H1 (cell line): ENCODE results near the gene NBPF1. TPM values are rescaled to one million over a fixed set of nuclear protein-coding genes. Genes with fewer than 3 reads are reported as not detected.
"Not testable (repeated sequence)": the region's sequence is repeated elsewhere in the genome, so short reads cannot be mapped to it uniquely, and the experiment has no call there.

ENCODE experiments used
- CTCF ChIA-PET: fragments of 300-600 bp; sonication (Branson Sonifier 250); formaldehyde crosslinking; loops from one replicate; lab custom pipeline; 2021; ENCODE audit not compliant: partially characterized antibody; lab: Charles Lee
- POLR2A ChIA-PET: fragments of 300-600 bp; sonication (Branson Sonifier 250); formaldehyde crosslinking; loops from one replicate; lab custom pipeline; 2021; ENCODE audit warnings: inconsistent platforms; ENCODE audit not compliant: partially characterized antibody; lab: Charles Lee
- DNase-seq, 2 experiments: peaks; one replicate each; pipeline versions ENCODE4 v3.0.0 to v3.0.0-alpha.2; 2010 to 2022; ENCODE audit warnings: low spot score in 2 of 2, low read depth in 1 of 2, mixed read lengths in 1 of 2
- FAIRE-seq: peaks from 2 replicates; lab custom pipeline; 2011; peaks lifted over from hg19 to GRCh38; lab: Jason Lieb, UNC
- H2AFZ ChIP-seq: 2 replicates; pipeline ENCODE4 v1.8.1; 2012; ENCODE audit warnings: low read length, inconsistent platforms
- H2AK5ac ChIP-seq: 2 replicates; pipeline ENCODE4 v1.6.1; 2013; ENCODE audit warnings: low read depth, low read length
- H2BK120ac ChIP-seq: replicated peaks from 2 replicates; pipeline ENCODE3; 2013; ENCODE audit warnings: low read depth, low read length, inconsistent platforms
- H2BK12ac ChIP-seq: 2 replicates; pipeline ENCODE4 v1.6.1; 2013; ENCODE audit warnings: low read depth, low read length
- H2BK15ac ChIP-seq: 2 replicates; pipeline ENCODE4 v1.6.1; 2013; ENCODE audit warnings: low read length
- H2BK20ac ChIP-seq: 2 replicates; pipeline ENCODE4 v1.6.1; 2013; ENCODE audit warnings: low read length
- H2BK5ac ChIP-seq: 2 replicates; pipeline ENCODE4 v1.6.1; 2013; ENCODE audit warnings: low read depth, low read length
- H3K14ac ChIP-seq: 2 replicates; pipeline ENCODE4 v1.6.1; 2013; ENCODE audit warnings: inconsistent platforms; ENCODE audit not compliant: insufficient read length
- H3K18ac ChIP-seq: 2 replicates; pipeline ENCODE4 v1.6.1; 2013; ENCODE audit warnings: low read length; ENCODE audit errors: extremely low read depth
- H3K23ac ChIP-seq: 2 replicates; pipeline ENCODE4 v1.6.1; 2013; ENCODE audit warnings: inconsistent platforms; ENCODE audit not compliant: insufficient read length
- H3K23me2 ChIP-seq: 2 replicates; pipeline ENCODE4 v1.6.1; 2013; ENCODE audit warnings: low read depth, low read length
- H3K27ac ChIP-seq: 2 replicates; pipeline ENCODE4 v1.6.1; 2011; ENCODE audit warnings: low read depth, low read length, inconsistent platforms
- H3K27me3 ChIP-seq, 4 experiments: replicated peaks in 1 of 4; 1 replicate in 1 of 4; 2 replicates in 3 of 4; pipeline versions ENCODE4 v1.6.1 to v1.8.1; 2011 to 2013; ENCODE audit warnings: low read length in 3 of 4, mild to moderate bottlenecking in 3 of 4, inconsistent platforms in 2 of 4, mixed read lengths in 2 of 4, moderate library complexity in 1 of 4; ENCODE audit not compliant: control insufficient read depth in 3 of 4, insufficient read depth in 3 of 4; ENCODE audit errors: extremely low read depth in 1 of 4
- H3K36me3 ChIP-seq, 4 experiments: 2 replicates each; pipeline versions ENCODE4 v1.6.1 to v1.8.1; 2011 to 2013; ENCODE audit warnings: mild to moderate bottlenecking in 4 of 4, low read length in 3 of 4, moderate library complexity in 2 of 4, control low read depth in 1 of 4, inconsistent platforms in 1 of 4; ENCODE audit not compliant: insufficient read depth in 4 of 4, control insufficient read depth in 2 of 4
- H3K4ac ChIP-seq: replicated peaks from 2 replicates; pipeline ENCODE3; 2013; ENCODE audit warnings: low read length, low read depth, mixed read lengths, inconsistent platforms; ENCODE audit not compliant: insufficient read length
- H3K4me1 ChIP-seq, 4 experiments: replicated peaks in 1 of 4; 1 replicate in 1 of 4; 2 replicates in 3 of 4; pipeline versions ENCODE4 v1.6.1 to v1.8.1; 2011 to 2013; ENCODE audit warnings: low read length in 3 of 4, inconsistent platforms in 2 of 4, mixed read lengths in 1 of 4; ENCODE audit not compliant: insufficient read depth in 4 of 4, control insufficient read depth in 3 of 4
- H3K4me2 ChIP-seq, 2 experiments: 2 replicates each; pipeline versions ENCODE4 v1.6.1 to v1.8.1; 2011 to 2013; ENCODE audit warnings: low read depth in 2 of 2, low read length in 2 of 2, control low read depth in 1 of 2, inconsistent platforms in 1 of 2, mild to moderate bottlenecking in 1 of 2; ENCODE audit not compliant: insufficient read depth in 1 of 2
- H3K4me3 ChIP-seq, 4 experiments: fragments of 200-600, 300-600 bp in 1 of 4; sonication (generic), shearing (Covaris generic), sonication (Bioruptor Twin) in 1 of 4; 2 replicates each; pipeline versions ENCODE4 v1.5.1 to v1.8.1; 2011 to 2016; ENCODE audit warnings: low read length in 4 of 4, low read depth in 3 of 4, control low read depth in 2 of 4, inconsistent platforms in 2 of 4, mild to moderate bottlenecking in 2 of 4, mixed read lengths in 1 of 4, moderate library complexity in 1 of 4; ENCODE audit not compliant: insufficient read depth in 2 of 4; ENCODE audit errors: extremely low read depth in 1 of 4
- H3K56ac ChIP-seq: replicated peaks from 2 replicates; pipeline ENCODE3; 2013; ENCODE audit warnings: low read depth, mild to moderate bottlenecking, mixed read lengths, low read length, inconsistent platforms; ENCODE audit not compliant: insufficient read length
- H3K79me1 ChIP-seq: 2 replicates; pipeline ENCODE4 v1.6.1; 2013; ENCODE audit warnings: low read depth, low read length, control low read depth
- H3K79me2 ChIP-seq, 2 experiments: 2 replicates each; pipeline versions ENCODE4 v1.6.1 to v1.8.1; 2012 to 2013; ENCODE audit warnings: low read length in 2 of 2, mild to moderate bottlenecking in 2 of 2, inconsistent platforms in 1 of 2; ENCODE audit not compliant: insufficient read depth in 2 of 2, control insufficient read depth in 1 of 2
- H3K9ac ChIP-seq, 4 experiments: replicated peaks in 1 of 4; 1 replicate in 1 of 4; 2 replicates in 3 of 4; pipeline versions ENCODE4 v1.6.1 to v1.8.1; 2011 to 2013; ENCODE audit warnings: low read depth in 3 of 4, low read length in 3 of 4, control low read depth in 2 of 4, mild to moderate bottlenecking in 2 of 4, moderate library complexity in 2 of 4, inconsistent platforms in 1 of 4; ENCODE audit errors: extremely low read depth in 1 of 4
- H3K9me3 ChIP-seq, 2 experiments: 2 replicates each; pipeline versions ENCODE4 v1.6.1 to v1.8.1; 2012 to 2013; ENCODE audit warnings: mild to moderate bottlenecking in 2 of 2, moderate library complexity in 2 of 2, control low read depth in 1 of 2, inconsistent platforms in 1 of 2, low read depth in 1 of 2, low read length in 1 of 2, mixed read lengths in 1 of 2; ENCODE audit not compliant: insufficient read depth in 2 of 2
- H4K20me1 ChIP-seq, 2 experiments: replicated peaks in 1 of 2; 2 replicates each; pipeline versions ENCODE3 to v1.8.1; 2011 to 2013; ENCODE audit warnings: inconsistent platforms in 2 of 2, low read length in 2 of 2, mild to moderate bottlenecking in 1 of 2; ENCODE audit not compliant: insufficient read depth in 2 of 2, control insufficient read depth in 1 of 2
- H4K5ac ChIP-seq: 2 replicates; pipeline ENCODE4 v1.6.1; 2013; ENCODE audit warnings: low read length, low read depth, mixed read lengths, inconsistent platforms; ENCODE audit not compliant: insufficient read length
- H4K8ac ChIP-seq: 2 replicates; pipeline ENCODE4 v1.8.0; 2013; ENCODE audit warnings: mild to moderate bottlenecking, moderate library complexity, low read length, inconsistent platforms; ENCODE audit not compliant: insufficient read depth; ENCODE audit errors: extremely low read depth
- H4K91ac ChIP-seq: replicated peaks from 2 replicates; pipeline ENCODE3; 2013; ENCODE audit warnings: low read length, mixed read lengths, inconsistent platforms; ENCODE audit not compliant: insufficient read length
- WGBS, 2 experiments: shearing (Covaris generic) in 1 of 2; methylation state at CpG; one replicate each; pipeline versions ENCODE4 v1.1.6 to v1.1.7; 2013 to 2015; ENCODE audit warnings: low lambda C conversion rate in 2 of 2, mixed read lengths in 2 of 2, inconsistent platforms in 1 of 2, low coverage in 1 of 2, missing lambda C conversion rate in 1 of 2; ENCODE audit not compliant: insufficient replicate concordance in 2 of 2, insufficient coverage in 1 of 2, insufficient read length in 1 of 2; ENCODE audit errors: extremely low coverage in 1 of 2, missing lambda C conversion rate in 1 of 2; 5-methylcytosine and 5-hydroxymethylcytosine counted together
- polyA plus RNA-seq, 7 experiments: library from polyadenylated mRNA; depleted of rRNA in 3 of 7; stranded (reverse) in 5 of 7; unstranded in 2 of 7; fragments of >200 nt in 5 of 7; fragments of 200-250 nt in 2 of 7; gene quantifications; 1 replicate in 5 of 7; 2 replicates in 1 of 7; 4 replicates in 1 of 7; pipeline versions ENCODE4 v1.2.1 to v1.2.3, GENCODE V29; 2011 to 2013; ENCODE audit warnings: missing spikeins in 2 of 7, mixed read lengths in 2 of 7
- total RNA-seq: library from RNA; stranded (reverse); fragmentation: NEBNext Ultra II Directional; extraction: Animal tissue kit (Norgen Biotek cat#: 25700); gene quantifications from 2 replicates; pipeline ENCODE4 v1.2.1, GENCODE V29; 2021

NBPF1 gene
- total and polyA plus RNA-seq, 2 of the 8 experiments (the other 6 are each of a cell fraction or from before 2014, with no cell fraction given): 9.6 to 19.3 TPM

DNA sequence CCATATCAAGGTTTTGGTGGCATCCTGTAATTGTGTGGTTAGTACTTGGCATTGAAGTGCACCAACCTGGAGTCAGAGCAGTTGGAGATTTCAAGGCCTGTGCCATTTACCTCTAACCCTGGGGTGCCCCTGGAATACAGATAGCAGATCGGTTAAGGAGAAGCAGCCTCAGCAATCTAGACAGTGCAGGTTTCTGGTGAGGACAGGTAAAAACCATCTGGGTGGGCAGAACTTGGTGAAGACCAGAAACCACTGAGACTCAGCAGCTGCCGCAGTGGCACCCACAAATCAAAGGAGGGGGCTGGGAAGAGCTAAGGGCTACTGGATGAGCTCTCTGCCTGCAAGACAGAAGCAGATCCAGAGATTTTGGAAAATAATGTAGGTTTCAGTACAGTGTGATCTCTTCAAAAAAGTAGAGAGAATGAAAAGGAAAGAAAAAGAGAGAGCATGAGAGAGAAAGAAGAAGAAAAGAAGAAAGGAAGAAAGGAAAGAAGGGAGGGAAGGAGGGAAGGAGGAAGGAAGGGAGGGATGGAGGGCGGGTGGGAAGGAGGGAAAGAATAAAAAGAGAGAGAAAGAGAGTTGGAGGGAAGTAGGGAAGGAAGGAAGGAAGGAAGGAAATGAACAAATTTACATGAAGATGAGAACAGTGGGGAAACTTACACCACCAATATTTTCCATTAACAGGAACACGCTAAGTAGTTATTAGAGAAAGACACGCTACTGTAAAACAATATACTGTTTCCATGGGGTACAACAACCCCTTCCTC is 6.5 kb downstream of the NBPF1 start:
- FAIRE-seq, H3K4ac ChIP-seq, H2AK5ac ChIP-seq, H3K9ac ChIP-seq, H4K91ac ChIP-seq, H3K4me2 ChIP-seq, H3K36me3 ChIP-seq, H3K4me1 ChIP-seq, H3K23me2 ChIP-seq, H2BK12ac ChIP-seq, H3K27ac ChIP-seq, H2BK5ac ChIP-seq, H4K20me1 ChIP-seq, H3K14ac ChIP-seq, H2BK20ac ChIP-seq, H3K9me3 ChIP-seq, H3K18ac ChIP-seq, H3K79me2 ChIP-seq, H3K56ac ChIP-seq, H2BK15ac ChIP-seq, H3K23ac ChIP-seq, H2AFZ ChIP-seq, H3K4me3 ChIP-seq, H4K5ac ChIP-seq, H4K8ac ChIP-seq, H3K27me3 ChIP-seq, DNase-seq, H2BK120ac ChIP-seq, H3K79me1 ChIP-seq: not testable (repeated sequence)
- WGBS, 2 experiments: 81 to 98% methylated on average over 1 to 5 of the region's 5 CpGs
- ChIA-PET CTCF (interaction anchor here (0.7 to 20.3 kb wide), 5 partner anchors 11 to 90 kb away, joined by 3 to 611 read pairs (median 17); no protein-coding TSS in a partner anchor), POLR2A (interaction anchor here (2.8 kb wide), 1 partner anchor 11 kb away, joined by 12 read pairs; no protein-coding TSS in a partner anchor)
